K562 (cell line): ENCODE results near the gene PPP1R13B. TPM values are rescaled to one million over a fixed set of nuclear protein-coding genes. Genes with fewer than 3 reads are reported as not detected.

ENCODE experiments used
- ATAC-seq: fragments of 200-7000 bp; cut with Tn5 transposase; 3 replicates; pipeline ENCODE4 v1.9.1; 2020; ENCODE audit warnings: moderate library complexity
- BruUV-seq: library from RNA; stranded (reverse); fragments of 400-500 nt; replicated peaks from 2 replicates; lab custom pipeline; 2021; lab: Mats Ljungman, UMichigan
- CTCF ChIA-PET: fragments of 300-600 bp; formaldehyde crosslinking; extraction: SDS; loops from one replicate; lab custom pipeline; 2021; ENCODE audit warnings: low intra/inter-chr PET ratio; lab: Yijun Ruan, JAX
- POLR2A ChIA-PET: fragments of 300-600, 350-650 bp; sonication (Branson Sonifier 250); formaldehyde crosslinking; extraction: SDS; loops from one replicate; lab custom pipeline; 2021; ENCODE audit warnings: antibody characterized with exemption, inconsistent platforms; lab: Yijun Ruan, JAX
- DNase-seq, 4 experiments: peaks; one replicate each; pipeline versions ENCODE4 v3.0.0 to v3.0.0-alpha.2; 2011 to 2018; ENCODE audit warnings: low spot score in 3 of 4, mixed read lengths in 3 of 4; ENCODE audit errors: extremely low read depth in 1 of 4
- FAIRE-seq: peaks from 2 replicates; lab custom pipeline; 2011; peaks lifted over from hg19 to GRCh38; lab: Jason Lieb, UNC
- H2AFZ ChIP-seq: 2 replicates; pipeline ENCODE4 v1.6.0; 2011; ENCODE audit warnings: low read depth, low read length, control low read depth, inconsistent platforms
- H3K27ac ChIP-seq: fragments of 200-600 bp; 3 replicates; pipeline ENCODE4 v1.8.0; 2011; ENCODE audit warnings: low read depth, mild to moderate bottlenecking, control low read depth, inconsistent platforms, low read length, moderate library complexity, mixed read lengths; ENCODE audit errors: extremely low read depth
- H3K27me3 ChIP-seq, 2 experiments: fragments of 300-600 bp in 1 of 2; 2 replicates in 1 of 2; 3 replicates in 1 of 2; pipeline versions ENCODE4 v1.6.0 to v1.8.0; 2011; ENCODE audit warnings: inconsistent platforms in 2 of 2, low read length in 2 of 2, mild to moderate bottlenecking in 1 of 2, mixed read lengths in 1 of 2, moderate library complexity in 1 of 2; ENCODE audit not compliant: control insufficient read depth in 2 of 2, insufficient read depth in 2 of 2
- H3K36me3 ChIP-seq: fragments of 300-600 bp; 3 replicates; pipeline ENCODE4 v1.8.0; 2011; ENCODE audit warnings: mild to moderate bottlenecking, low read length, inconsistent platforms; ENCODE audit not compliant: control insufficient read depth, insufficient read depth
- H3K4me1 ChIP-seq, 2 experiments: fragments of 200-600 bp in 1 of 2; replicated peaks in 1 of 2; 2 replicates in 1 of 2; 3 replicates in 1 of 2; pipeline versions ENCODE4 v1.5.1 to v1.8.0; 2011; ENCODE audit warnings: inconsistent platforms in 2 of 2, low read length in 2 of 2, mild to moderate bottlenecking in 1 of 2, mixed read lengths in 1 of 2, moderate library complexity in 1 of 2; ENCODE audit not compliant: control insufficient read depth in 2 of 2, insufficient read depth in 2 of 2
- H3K4me2 ChIP-seq: 2 replicates; pipeline ENCODE4 v1.6.1; 2011; ENCODE audit warnings: low read length, control low read depth, inconsistent platforms, mixed read lengths; ENCODE audit not compliant: insufficient read depth
- H3K4me3 ChIP-seq: fragments of 200-600 bp; sonication (generic), shearing (Covaris generic); 2 replicates; pipeline ENCODE4 v1.5.1; 2016; ENCODE audit warnings: control low read depth, inconsistent platforms
- H3K79me2 ChIP-seq: fragments of 200-600 bp; 3 replicates; pipeline ENCODE4 v1.8.0; 2011; ENCODE audit warnings: low read length, inconsistent platforms; ENCODE audit not compliant: control insufficient read depth, insufficient read depth
- H3K9ac ChIP-seq, 2 experiments: 2 replicates each; pipeline versions ENCODE4 v1.6.0 to v1.6.1; 2011; ENCODE audit warnings: low read depth in 2 of 2, low read length in 2 of 2, control low read depth in 1 of 2, inconsistent platforms in 1 of 2, mild to moderate bottlenecking in 1 of 2, mixed read lengths in 1 of 2; ENCODE audit not compliant: insufficient read depth in 1 of 2
- H3K9me1 ChIP-seq: one replicate; pipeline ENCODE4 v1.6.0; 2011; ENCODE audit warnings: inconsistent platforms, mild to moderate bottlenecking, low read length, moderate library complexity; ENCODE audit not compliant: control insufficient read depth, insufficient read depth
- H3K9me3 ChIP-seq: replicated peaks from 2 replicates; pipeline ENCODE4 v1.5.1; 2011; ENCODE audit warnings: low read depth, low read length, inconsistent platforms; ENCODE audit not compliant: control insufficient read depth, insufficient read depth
- H4K20me1 ChIP-seq: replicated peaks from 2 replicates; pipeline ENCODE4 v1.6.1; 2011; ENCODE audit warnings: low read length, inconsistent platforms, mixed read lengths; ENCODE audit not compliant: control insufficient read depth, insufficient read depth
- FOSL1 ChIP-seq: fragments of 200-800 bp; sonication (Bioruptor generic); conservative IDR thresholded peaks from 2 replicates; pipeline ENCODE4 v1.6.1; 2016; ENCODE audit warnings: missing genetic modification characterization, missing compliant biosample characterization
- JUND ChIP-seq, 2 experiments: IDR thresholded peaks; 2 replicates in 1 of 2; 3 replicates in 1 of 2; pipeline ENCODE4 v1.6.1; 2011; ENCODE audit warnings: borderline replicate concordance in 2 of 2, low read depth in 2 of 2, low read length in 2 of 2, improper control_type of control experiment in 1 of 2, missing biosample characterization in 1 of 2, missing genetic modification characterization in 1 of 2, missing genetic modification reagents in 1 of 2
- MEIS2 ChIP-seq: fragments of 450-650 bp; IDR thresholded peaks from 2 replicates; pipeline ENCODE4 v1.6.1; 2014; ENCODE audit warnings: mild to moderate bottlenecking; ENCODE audit not compliant: partially characterized antibody
- NUFIP1 ChIP-seq: fragments of 450-650 bp; IDR thresholded peaks from 2 replicates; pipeline ENCODE4 v1.6.1; 2018; ENCODE audit not compliant: partially characterized antibody
- RNF2 ChIP-seq: sonication (generic); IDR thresholded peaks from 2 replicates; pipeline ENCODE4 v1.6.1; 2016
- WGBS: fragments of 100-300 bp; shearing (Covaris generic); methylation state at CpG from one replicate; pipeline ENCODE4 v1.1.6; 2016; ENCODE audit warnings: low coverage, mixed read lengths; ENCODE audit not compliant: insufficient coverage; ENCODE audit errors: missing lambda C conversion rate; 5-methylcytosine and 5-hydroxymethylcytosine counted together
- in situ Hi-C: fragments of 300-500 bp; cut with MboI; formaldehyde crosslinking; loops from 4 replicates; pipeline ENCODE4 v1.15.0; 2018; ENCODE audit warnings: inconsistent platforms, mixed read lengths
- intact Hi-C: fragments of 100-400 bp; cut with micrococcal nuclease; formaldehyde crosslinking; loops from 2 replicates; pipeline ENCODE4 v1.14.2; 2022
- polyA plus RNA-seq, 8 experiments: library from polyadenylated mRNA; depleted of rRNA in 4 of 8; stranded (reverse) in 5 of 8; unstranded in 3 of 8; fragments of >200 nt; fragmentation: Nextera tagmentation in 2 of 8; fragmentation: Illumina TruSeq in 1 of 8; extraction: Ambion mirVana in 2 of 8; extraction: Trizol in 1 of 8; gene quantifications; 2 replicates each; pipeline versions ENCODE4 v1.2.1 to v1.2.3, GENCODE V29; 2011 to 2014; ENCODE audit warnings: inconsistent platforms in 1 of 8, missing spikeins in 1 of 8
- total RNA-seq, 7 experiments: library from RNA; depleted of rRNA in 6 of 7; stranded (reverse); fragments of >200 nt in 6 of 7; fragmentation: Illumina TruSeq in 2 of 7; extraction: Trizol in 2 of 7; gene quantifications; 2 replicates each; pipeline versions ENCODE4 v1.2.1 to v1.2.3, GENCODE V29; 2011 to 2021; ENCODE audit warnings: low replicate concordance in 1 of 7
- TF ChIP-seq, protein P1 (sequence below), 2 experiments: IDR thresholded peaks in 1 of 2; conservative IDR thresholded peaks in 1 of 2; 2 replicates each; pipeline ENCODE4 v1.6.1; 2016; ENCODE audit warnings: low read depth in 2 of 2, mild to moderate bottlenecking in 1 of 2, missing compliant biosample characterization in 1 of 2, missing genetic modification characterization in 1 of 2, moderate library complexity in 1 of 2

Gene PPP1R13B
- total and polyA plus RNA-seq, 9 of the 15 experiments (the other 6 are each of a cell fraction or from before 2014, with no cell fraction given), result 0.03 to 1.7 (median 0.15) TPM

DNA sequence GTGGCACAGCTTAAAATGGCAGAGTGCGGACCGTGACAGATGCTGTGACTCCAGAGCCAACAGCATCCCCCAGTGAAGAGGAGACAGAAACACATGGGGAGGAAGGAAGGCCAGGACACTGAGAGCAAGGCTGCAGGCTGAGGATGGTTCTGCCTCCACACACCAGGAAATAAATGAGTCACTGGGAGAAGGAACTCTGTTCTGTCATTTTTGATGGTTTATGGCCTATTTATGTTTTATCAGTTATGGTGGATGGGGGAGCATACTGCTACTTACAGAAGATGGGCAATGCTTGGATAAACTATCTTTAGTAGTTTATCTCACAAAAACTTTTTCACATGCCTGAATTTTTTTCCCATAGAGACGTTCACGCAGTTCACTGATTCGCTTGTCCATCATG is 97.9 kb downstream of the PPP1R13B start:
- no peaks in the 10 kb centered on the region for H3K9me3 ChIP-seq
- ChIA-PET POLR2A (no interaction called here), CTCF (no interaction called here)
- H3K27me3 ChIP-seq, result peaks cover 2 to 13% of the 10 kb centered on the region in 2 experiments; a peak in 3 of 5 replicates
- H2AFZ ChIP-seq, result no peak overlapping the region
- FAIRE-seq (no peak), ATAC-seq (no peak), DNase-seq (no peak)
- BruUV-seq, result no TSS peak
- no peaks in the 10 kb centered on the region for H3K36me3 ChIP-seq
- in situ Hi-C loops, result no loop called here
- H3K79me2 ChIP-seq, result no peaks in the 10 kb centered on the region
- no peak overlapping the region for H3K9ac ChIP-seq
- H3K27ac ChIP-seq, result no peak overlapping the region
- no peak overlapping the region for H3K4me2 ChIP-seq
- H4K20me1 ChIP-seq, result no peaks in the 10 kb centered on the region
- 62% methylated on average over 5 of the region's 5 CpGs for WGBS
- H3K4me3 ChIP-seq, result no peak overlapping the region
- TF ChIP-seq NUFIP1 (no peak), MEIS2 (peak; percentile 65), FOSL1 (0 out of 2 replicates have a peak, but pooled peaks have one; percentile 20), RNF2 (no peak), JUND (IDR thresholded peaks at IDR 0.05; ENCODE audit: borderline replicate concordance, low read depth, low read length) (peak; percentile 20; the same call in 1 of the 2 replicates), JUND (tag; IDR thresholded peaks at IDR 0.05; ENCODE audit: borderline replicate concordance, low read depth, low read length) (no peak)
- TF ChIP-seq, protein P1, sequence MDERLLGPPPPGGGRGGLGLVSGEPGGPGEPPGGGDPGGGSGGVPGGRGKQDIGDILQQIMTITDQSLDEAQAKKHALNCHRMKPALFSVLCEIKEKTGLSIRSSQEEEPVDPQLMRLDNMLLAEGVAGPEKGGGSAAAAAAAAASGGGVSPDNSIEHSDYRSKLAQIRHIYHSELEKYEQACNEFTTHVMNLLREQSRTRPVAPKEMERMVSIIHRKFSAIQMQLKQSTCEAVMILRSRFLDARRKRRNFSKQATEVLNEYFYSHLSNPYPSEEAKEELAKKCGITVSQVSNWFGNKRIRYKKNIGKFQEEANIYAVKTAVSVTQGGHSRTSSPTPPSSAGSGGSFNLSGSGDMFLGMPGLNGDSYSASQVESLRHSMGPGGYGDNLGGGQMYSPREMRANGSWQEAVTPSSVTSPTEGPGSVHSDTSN (CRISPR knock-in tag; IDR thresholded peaks at IDR 0.05; ENCODE audit: low read depth), result no peak
- TF ChIP-seq, protein P1 (tag; conservative IDR thresholded peaks at IDR 0.05; ENCODE audit: low read depth), result 0 out of 2 replicates have a peak, but pooled peaks have one; percentile 27
- intact Hi-C loops, result loop anchor here (2.0 kb wide), 1 partner anchor 177 kb away; no protein-coding TSS in a partner anchor
- H3K4me1 ChIP-seq, result no peaks in the 10 kb centered on the region; a peak in 3 of 5 replicates
- H3K9me1 ChIP-seq, result no peaks in the 10 kb centered on the region
